ENCODE data around the gene SPATS2.
"Not testable (repeated sequence)": the region's sequence is repeated elsewhere in the genome, so short reads cannot be mapped to it uniquely, and the experiment has no call there.

The SPATS2 gene

DNA sequence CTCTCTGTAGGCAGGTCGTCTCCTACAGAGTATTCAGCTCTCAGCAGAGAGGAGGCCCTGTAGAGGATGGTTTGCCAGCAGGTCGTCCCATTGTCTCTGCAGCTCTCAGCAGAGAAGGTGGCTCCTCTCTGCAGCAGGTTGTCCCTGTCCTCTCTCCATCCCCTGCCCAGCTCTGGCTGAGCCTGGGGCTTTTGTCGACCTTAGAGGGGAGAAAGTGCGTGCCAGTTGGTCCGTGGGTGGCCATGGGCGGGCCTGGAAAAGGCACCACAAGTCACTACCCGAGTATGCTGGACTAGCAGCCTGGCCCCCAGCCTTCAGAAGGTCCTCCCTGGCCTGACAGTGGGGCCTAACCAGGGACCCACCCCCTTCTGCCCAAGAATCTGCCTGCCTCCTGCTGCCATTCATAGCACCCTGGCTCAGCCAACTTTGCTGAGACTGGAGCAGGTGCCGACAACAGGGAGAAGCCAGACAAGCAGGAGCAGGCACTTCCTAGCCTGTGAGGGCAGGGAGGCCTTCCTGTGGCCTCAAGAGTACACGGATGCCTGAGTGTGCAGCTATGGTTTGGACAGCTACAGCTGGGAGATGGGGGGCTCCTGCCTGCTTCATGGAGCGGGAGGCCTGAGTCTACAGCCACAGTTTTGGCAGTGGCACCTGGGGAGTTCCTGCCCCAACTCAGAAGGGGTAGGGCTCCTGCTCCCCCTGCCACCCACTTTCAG lies 111.8 kb downstream of the SPATS2 start:
- no peak for DNase-seq

DNA sequence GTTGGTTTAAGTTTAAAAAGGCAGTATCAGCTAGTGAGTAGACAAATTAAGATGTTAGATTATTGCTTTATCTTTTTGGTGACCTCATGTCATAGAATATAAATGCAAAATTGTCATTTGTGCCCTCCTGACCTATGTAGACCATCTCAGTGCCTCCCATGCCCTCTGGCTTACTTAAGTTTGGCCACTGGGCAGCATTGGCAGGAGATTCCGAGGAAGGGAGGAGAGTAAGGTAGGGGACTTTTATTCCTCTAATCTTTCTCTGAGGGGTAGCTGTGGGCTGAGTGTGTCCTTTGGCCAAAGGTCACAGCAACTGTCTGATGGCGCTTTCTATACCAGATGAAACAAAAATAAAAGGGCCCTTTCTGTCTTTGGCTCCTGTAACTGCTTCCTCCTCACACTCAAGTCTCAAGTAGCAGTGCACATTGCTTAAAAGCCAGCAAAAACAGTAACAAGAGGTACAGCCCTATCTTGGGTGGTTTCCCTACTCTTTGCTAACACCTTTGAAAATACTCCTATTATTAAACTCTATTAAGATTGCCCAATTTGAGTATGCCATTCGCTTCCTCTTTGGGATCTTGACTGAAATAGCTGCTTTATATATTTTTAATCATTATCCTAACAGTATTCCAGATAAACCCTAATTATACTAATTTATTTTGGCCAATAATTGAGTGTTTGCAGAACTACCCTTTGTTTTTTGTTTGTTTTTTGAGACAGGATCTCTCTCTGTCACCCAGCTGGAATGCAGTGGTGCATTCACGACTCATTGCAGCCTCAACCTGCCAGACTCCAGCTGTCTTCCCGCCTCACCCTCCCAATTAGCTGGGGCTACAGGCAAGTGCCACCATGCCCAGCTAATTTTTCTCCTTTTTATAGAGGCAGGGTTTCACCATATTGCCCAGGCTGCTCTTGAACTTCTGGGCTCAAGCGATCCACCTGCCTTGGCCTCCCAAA lies 115.1 kb downstream of the SPATS2 start:
- no peak for DNase-seq

DNA sequence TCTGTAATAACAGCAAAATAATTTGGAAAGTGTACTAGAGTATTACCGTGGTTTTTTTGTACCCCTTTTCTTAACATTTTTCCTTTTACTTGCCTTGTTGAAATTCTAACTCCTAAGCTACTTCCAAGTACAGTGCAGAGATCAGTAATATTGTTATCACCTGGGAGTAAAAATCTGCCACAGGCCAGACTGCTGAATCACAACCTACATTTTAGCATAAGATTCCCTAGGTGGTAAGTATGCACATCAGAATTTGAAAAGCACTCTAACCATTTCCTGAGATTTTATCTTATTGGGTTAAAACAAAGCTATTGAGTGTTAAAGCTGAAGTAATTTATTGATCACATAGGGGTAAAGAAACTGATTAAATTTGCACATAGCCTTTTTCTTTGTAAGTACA lies 116.4 kb downstream of the SPATS2 start:
- no peak for DNase-seq

DNA sequence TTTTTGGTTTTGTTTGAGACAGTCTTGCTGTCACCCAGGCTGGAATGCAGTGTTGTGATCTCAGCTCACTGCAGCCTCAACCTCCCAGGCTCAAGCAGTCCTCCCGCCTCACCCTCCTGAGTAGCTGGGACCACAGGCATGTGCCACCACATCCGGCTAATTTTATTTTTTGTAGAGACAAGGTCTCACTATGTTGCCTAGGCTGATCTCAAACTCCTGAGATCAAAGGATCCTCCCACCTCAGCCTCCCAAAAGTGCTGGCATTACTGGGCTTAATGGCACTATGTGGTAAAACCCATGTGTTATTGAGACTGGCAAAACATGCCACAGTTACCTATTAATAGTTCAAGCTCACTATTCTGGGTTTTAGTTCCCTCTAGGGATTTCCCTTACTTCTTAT lies 120.3 kb downstream of the SPATS2 start:
- DNase-seq, result no peak

DNA sequence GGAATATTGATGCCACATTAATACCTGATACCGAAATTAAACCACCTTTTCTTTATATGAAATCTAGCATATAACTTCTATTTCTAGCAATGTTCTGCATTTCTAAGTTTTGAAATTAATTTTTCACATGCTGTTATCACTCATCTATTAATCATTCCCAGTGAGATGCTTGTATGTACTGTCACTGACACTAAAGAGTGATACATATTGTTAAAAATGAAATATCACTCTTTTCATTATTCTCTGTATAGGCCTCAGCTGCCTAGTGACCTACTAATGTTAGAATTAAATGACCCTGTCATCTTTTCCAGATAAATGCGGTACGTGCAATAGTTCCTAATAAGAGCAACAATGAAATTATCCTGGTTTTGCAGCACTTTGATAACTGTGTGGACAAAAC lies 121.9 kb downstream of the SPATS2 start:
- DNase-seq, result no peak

DNA sequence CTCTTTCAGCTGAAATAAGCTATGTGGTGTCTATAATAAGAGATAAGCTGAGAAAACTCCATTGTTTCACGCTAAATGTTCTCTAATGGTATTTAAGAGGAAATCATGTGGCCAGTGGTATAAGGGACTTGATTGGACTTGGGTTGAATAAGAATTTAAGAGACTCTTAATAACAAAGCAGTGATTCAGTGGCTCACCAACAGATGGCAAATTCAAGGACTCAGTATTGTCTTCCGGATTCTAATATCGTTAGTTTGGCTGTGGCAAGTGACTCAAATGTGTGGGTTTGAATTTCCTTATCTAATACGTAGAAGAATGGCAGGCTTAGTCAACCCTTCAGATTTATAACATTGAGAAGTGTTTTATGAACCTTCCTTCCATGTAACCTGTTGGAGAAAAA lies 122.5 kb downstream of the SPATS2 start:
- DNase-seq, result no peak

DNA sequence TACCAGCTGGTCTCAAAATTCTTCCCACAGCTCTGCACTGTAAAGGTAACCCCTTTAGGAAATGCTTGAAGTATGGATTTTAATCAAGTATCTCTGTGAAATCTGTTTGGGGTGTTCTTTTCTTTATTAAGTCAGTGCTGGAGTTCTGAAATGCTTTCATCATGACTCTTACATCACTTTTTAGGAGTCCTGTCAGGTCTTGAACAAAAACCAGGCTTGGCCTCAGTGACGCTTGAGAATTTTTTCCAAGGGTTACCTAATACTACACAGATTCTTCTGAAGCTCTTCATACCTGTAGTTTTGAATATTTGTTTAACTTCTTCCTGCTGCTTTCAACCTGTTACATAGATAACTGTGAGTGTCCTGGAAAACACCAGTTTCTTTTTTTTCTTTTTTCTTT lies 124.6 kb downstream of the SPATS2 start:
- no peak for DNase-seq

DNA sequence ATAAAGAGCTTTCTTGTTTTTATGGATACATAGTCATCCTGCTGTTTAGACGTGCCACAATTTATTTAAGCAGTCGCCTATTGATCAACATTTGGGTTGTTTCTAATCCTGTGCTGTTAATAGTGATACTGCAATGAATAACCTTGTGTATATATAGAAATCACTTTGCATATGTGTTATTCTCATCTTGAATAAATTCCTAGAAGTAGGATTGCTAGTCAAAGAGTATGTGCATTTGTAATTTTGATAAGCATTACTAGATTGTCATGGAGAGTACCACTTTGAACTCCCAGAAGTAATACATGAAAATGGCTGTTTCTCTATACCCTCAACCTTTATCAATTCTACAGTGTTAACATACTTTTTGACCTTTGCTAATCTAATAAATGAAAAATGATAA lies 126.6 kb downstream of the SPATS2 start:
- DNase-seq, result no peak

DNA sequence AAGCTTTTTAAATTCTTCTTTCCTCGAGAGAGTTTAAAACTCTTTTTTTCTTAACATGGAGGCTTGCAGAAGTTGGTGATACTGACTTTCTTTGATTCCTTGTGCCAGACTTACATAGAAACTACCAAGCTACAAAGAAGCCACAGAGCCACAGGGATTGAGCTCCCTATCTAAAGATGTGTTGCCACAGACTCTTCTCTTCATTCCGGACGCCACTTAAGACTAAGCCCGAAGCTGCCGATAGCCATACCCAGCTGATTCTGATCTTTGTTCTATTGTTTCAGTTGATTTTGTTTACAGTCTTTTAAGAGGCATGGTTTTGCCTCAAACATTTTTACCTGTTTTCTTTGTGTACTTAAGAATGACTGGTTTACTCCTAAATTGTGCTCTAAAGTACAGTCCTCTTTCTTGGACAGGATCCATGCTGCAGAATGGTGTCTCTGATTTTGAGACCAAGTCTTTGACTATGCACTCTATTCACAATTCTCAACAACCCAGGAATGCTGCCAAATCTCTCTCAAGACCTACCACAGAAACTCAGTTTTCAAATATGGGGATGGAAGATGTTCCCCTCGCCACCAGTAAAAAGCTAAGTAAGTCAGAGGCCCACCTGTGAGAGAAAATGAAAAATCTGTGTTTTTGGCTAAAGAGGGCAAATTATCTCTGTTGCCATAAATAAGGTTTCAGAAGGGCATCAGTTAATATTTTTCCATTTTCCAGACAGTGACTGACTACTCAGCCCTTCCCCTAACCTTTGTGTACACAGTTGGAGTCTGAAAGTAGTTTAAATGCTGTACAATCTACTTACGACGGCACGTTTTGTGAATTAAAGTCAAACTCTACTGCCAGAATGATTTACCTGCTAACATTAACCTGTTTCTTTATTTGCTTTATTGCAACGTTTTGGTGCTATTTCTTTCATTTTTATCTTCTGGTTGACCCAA lies 129.4 kb downstream of the SPATS2 start:
- DNase-seq, result no peak

DNA sequence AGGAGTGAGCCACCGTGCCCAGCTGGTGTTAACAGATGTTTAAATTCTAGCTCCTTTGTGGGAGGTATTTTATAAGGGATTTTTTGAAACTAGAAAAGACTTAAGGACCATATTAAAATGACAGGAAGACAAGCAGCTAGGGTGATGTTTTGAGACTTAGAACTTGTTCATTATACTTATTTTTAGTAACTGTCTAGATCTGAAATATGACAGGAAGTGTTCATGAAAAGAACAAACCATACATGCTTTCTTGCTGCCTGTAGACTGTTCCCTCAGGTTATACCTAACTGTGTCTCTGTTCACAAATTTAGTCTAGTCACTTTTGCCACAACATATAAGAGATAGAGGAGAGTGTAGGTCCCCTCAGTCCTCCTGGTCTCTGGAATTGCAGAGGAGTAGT lies 134.6 kb downstream of the SPATS2 start:
- DNase-seq, result no peak

DNA sequence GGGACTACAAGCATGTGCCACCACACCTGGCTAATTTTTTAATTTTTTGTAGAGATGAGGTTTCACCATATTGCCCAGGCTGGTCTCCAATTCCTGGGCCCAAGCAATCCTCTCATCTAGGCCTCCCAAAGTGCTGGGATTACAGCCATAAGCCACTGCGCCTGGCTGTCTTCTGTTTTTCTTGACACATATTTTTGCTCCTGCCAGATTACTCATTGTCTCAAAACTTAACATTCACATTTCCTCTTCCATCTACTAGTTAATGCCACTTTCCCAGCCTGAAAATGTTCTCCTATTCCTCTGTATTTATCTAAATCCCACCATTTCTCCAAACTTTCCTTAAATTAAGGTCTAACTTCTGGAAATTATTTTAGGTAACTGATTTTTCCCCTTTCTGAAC lies 135.3 kb downstream of the SPATS2 start:
- DNase-seq, result no peak

DNA sequence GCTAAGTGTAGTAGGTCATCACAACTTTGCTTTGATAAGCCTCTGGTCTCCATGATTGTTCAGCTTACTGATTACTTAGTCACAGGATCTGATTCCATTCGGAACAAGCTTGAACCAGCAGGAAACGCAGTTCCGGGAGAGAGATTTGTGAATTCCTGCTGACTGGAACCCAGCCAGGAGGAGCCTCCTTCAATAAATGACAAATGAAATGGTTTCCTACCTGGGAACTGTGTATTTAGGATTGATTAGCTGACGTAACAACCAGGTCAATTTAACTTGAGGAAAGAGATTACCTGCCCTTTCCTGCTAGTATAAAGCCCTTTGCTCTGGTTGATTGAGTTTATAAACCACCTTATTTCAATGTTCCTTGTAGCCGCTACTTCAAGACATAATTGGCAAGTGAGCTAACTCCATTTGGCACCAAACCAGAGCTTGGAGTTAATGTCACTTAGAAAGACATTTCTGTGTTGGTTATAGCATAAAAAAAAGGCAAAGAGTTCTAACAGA lies 136.5 kb downstream of the SPATS2 start:
- DNase-seq, result no peak

DNA sequence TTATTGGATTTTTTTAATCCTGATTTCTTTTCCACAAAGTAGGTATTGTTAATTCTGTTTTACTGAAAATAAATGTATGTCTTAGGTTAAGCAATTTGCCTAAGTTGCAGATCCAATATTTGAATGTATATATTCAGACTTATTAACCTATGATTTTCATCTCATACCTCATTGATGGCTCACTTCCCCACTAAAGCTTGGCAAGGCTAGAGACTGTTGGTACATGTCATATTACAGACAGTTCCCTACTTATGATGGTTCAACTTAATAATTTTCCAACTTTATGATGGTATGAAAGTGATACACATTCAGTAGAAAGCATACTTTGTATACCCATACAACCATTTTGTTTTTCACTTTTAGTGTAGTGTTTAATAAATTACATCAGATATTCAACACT lies 138.4 kb downstream of the SPATS2 start:
- DNase-seq, result no peak

DNA sequence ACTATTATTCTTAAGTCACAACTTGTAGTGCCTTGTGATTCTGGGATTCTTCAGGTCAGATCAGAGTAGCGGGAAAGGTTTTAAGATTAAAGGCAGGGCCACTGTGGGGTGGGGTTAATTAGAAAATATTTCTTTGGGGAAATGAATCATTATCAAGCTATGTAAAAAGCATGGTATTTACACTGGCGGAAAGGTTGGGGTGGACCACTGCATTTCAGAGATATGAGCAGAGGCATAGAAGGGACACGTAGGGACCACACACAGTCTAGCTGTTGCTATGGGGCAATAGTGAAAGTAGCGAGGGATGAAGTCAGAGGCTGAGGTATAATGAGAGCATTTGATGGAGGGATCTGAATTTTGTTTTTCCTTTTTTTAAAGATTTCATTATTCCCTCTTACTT lies 139.9 kb downstream of the SPATS2 start:
- DNase-seq, result no peak

DNA sequence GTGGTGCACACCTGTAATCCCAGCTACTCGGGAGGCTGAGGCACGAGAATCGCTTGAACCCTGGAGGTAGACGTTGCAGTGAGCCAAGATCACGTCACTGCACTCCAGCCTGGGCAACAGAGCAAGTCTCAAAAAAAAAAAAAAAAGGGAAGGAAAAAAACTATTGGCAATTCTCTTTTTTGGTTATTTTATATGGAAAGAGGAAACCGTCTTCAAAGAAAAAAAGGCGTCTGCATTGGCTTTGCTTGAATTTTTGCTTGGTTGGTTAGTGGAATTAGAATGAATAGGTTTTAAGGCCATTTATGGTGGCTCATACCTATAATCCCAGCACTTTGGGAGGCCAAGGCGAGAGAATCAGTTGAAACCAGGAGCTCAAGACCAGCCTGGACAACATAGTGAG lies 142.4 kb downstream of the SPATS2 start:
- not testable (repeated sequence) for DNase-seq

DNA sequence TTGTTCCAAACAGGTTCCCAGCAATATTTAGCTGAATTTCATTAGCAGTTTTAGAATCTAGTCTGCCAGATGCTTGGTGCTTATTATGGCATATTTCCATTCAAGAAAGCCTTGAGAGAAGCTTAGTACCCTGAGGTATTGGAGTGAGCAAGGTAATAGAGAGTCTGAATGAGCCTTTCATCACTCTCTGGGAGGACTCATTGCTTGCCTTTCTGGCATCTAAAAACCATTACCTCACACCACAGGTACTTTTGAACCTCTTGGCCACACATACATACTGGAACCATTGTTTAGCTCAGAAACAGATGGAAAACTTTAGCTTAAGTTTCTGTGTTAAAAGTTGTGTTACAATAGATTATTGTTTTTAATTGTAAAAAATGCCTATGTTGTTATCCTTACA lies 144.1 kb downstream of the SPATS2 start:
- DNase-seq, result no peak

DNA sequence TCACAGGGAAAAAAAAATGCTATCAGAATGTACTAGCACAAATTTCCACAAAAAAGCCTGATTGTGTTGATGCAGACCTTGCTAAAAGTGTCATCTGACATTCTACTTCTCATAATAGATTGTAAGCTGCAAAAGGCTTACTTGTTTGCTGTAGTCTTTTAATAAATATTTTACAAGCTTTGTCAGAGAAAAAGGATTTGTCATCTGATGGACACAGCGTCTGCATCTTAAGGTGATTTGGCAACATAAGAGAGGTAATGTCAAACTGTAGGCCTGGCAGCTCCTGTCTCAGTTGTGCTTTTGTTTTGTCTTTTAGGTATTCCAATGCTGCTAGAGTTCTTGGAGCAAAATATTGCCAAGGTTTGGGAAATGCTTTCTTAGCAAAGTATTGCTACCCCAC lies 145.3 kb downstream of the SPATS2 start:
- no peak for DNase-seq

DNA sequence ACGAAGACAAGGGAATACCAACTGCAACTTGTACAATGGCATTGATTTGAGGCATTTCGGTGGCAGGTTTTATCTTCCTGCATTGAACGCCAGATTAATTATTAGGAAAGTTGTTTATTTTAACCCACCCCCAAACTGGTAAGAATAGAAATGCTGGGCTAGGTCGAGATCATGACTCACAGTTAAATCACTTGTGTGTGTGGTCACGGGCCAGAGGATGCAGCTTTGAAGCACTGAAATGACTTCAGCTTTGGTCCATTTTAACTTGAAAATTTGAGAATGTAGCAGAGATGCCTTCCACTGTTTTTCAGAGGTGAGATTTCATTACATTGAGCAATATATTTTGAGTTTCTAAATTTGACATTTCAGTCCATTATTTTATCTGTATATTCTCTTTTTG lies 148.0 kb downstream of the SPATS2 start:
- DNase-seq, result no peak

DNA sequence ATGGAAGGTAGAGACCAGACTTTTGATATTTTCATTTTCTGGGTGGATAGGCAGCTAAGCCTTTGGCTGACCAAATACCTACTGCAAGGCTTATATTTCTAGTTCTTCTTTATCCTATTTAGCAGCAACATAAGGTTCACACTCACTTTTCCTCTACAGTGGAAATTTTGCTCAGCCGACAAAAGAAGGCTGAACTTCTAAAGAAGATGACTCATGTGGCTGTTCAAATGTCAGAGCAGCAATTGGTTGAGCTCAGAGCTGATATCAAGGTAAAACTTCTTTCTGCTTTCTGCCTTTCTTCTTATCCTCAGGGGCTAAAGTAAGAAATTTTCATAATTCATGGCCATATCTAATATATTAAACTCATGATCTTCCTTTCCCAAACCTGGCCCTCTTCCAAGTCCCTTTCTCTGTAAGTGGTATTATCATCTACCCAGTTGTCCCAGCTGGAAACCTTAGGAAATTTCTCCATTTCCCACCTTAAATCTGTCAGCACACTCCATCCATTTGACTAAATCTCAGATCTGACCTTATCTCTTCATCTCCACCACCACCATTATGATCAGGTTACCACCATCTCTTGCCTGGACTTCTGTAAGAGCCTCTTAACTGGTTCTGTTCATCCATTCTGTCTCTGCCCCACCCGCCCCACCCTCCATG lies 151.8 kb downstream of the SPATS2 start:
- no peak for DNase-seq

DNA sequence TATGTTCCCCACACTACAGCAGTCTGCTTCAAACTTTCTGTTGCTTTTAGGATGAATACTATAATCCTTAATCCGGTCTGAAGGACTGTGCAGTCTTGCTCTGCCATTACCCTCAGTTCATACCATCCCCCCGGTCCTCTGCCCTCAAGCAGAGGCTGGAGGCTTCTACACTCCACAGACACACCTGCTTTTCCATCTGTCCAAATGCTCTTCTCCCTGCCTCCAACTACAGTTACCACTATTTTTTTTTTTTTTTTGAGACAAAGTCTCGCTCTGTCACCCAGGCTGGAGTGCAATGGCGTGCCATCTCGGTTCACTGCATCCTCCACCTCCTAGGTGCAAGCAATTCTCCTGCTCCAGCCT lies 152.3 kb downstream of the SPATS2 start:
- no peak for DNase-seq

DNA sequence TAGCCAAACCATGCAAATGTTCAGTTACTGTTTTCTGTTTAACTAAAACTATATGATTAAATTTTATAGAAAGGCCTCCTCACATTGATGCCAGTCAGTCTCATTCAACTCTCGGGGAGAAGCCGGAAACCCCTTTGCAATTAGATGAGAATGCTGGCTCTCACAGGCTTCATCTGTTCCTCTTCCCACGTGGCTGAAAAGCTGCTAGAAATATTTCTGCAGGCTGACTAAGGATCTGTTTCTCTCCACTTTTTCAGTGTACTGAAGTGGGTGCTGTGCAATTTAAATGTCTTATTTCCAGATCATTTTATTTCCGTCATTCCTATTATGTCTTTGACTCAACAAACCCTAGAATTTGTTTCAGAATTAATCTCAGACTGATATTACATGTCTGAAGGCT lies 154.1 kb downstream of the SPATS2 start:
- DNase-seq, result no peak

DNA sequence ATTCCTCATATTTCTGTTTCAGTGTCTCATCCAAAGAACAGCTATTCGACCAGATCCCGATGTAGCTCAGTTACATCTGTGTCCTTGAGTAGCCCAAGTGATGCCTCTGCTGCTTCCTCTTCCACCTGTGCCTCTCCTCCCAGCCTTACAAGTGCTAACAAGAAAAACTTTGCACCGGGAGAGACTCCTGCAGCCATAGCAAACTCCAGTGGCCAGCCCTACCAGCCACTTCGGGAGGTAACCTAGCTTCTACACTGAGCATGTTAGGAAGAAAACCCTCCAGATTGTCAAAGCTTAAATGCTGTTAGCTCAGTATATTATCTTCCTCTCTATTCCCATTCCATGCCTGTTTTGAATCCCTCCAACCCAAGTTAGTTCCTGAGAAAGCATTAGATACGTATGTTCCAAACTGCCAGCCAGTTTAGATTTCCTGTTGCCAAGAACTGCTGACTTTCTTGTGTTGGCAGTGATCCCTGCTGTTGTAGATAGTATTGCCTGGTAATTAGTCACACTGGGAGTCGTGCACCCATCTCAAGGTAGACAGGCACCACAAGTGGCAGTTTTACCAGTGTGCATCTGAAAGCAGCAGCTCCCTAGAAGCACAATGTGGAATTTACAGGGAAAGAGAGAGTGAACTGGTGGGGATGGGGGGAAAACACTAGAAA lies 157.5 kb downstream of the SPATS2 start:
- no peak for DNase-seq

All from CD4-positive, alpha-beta T cell treated with Interleukin-1 beta for 1 hour (primary cell).